Choroid plexus epithelial cell (primary cell): Measurements from ENCODE around the gene PRAC1.

Source experiments
- DNase-seq: peaks from one replicate; pipeline ENCODE4 v3.0.0-alpha.2; 2010; ENCODE audit warnings: low read depth
- H3K4me3 ChIP-seq: 2 replicates; pipeline ENCODE4 v1.5.1; 2011; ENCODE audit warnings: low read depth, mild to moderate bottlenecking, control low read depth, low read length, moderate library complexity
- TF ChIP-seq, protein P1 (sequence below): conservative IDR thresholded peaks from 2 replicates; pipeline ENCODE4 v1.5.1; 2011; ENCODE audit warnings: low read depth, mild to moderate bottlenecking, control low read depth, inconsistent platforms, low read length, moderate library complexity

Gene PRAC1

DNA sequence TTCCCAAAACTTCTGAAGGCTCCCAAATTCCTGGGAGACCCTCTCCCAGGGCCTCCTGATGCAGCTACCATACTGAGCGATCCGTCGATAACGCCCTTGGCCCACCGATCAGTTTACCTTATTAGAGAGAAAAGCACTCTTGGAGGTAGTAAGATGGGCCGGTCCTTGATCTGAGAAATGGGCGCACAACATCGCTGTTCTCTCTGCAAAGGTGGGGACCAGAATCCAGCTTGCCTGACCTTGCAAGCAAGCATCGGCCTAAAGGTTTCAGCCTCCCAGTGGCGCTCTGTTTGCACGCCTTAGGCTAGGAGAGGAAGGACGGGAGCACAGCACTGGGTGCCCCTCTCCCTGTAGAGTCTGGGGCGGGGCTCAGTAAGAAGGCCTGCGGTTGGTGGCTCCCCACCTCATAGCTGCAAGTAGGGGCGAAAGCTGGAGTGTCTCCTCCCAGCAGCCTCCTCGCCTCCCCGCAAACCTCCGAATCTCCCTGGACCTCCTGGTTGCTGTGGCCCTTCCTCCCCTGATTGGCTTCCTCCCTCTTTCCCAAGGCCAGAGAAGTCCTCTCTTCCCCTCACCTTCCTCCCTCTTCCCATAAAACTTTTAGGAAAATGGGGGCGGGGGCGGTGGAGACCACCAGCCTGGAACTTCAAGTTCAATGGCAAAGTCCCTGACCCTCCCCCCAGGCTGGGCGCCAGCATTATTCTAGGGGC, at the start of gene PRAC1:
PRAC1 (minus strand) TSS at position 318 of the 707 bp plus-strand sequence; CDS start at position 192, 126 bp downstream.
- TF ChIP-seq, protein P1, sequence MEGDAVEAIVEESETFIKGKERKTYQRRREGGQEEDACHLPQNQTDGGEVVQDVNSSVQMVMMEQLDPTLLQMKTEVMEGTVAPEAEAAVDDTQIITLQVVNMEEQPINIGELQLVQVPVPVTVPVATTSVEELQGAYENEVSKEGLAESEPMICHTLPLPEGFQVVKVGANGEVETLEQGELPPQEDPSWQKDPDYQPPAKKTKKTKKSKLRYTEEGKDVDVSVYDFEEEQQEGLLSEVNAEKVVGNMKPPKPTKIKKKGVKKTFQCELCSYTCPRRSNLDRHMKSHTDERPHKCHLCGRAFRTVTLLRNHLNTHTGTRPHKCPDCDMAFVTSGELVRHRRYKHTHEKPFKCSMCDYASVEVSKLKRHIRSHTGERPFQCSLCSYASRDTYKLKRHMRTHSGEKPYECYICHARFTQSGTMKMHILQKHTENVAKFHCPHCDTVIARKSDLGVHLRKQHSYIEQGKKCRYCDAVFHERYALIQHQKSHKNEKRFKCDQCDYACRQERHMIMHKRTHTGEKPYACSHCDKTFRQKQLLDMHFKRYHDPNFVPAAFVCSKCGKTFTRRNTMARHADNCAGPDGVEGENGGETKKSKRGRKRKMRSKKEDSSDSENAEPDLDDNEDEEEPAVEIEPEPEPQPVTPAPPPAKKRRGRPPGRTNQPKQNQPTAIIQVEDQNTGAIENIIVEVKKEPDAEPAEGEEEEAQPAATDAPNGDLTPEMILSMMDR = no peak
- no peak for DNase-seq
- H3K4me3 ChIP-seq = no peak within 1 kb of the TSS

DNA sequence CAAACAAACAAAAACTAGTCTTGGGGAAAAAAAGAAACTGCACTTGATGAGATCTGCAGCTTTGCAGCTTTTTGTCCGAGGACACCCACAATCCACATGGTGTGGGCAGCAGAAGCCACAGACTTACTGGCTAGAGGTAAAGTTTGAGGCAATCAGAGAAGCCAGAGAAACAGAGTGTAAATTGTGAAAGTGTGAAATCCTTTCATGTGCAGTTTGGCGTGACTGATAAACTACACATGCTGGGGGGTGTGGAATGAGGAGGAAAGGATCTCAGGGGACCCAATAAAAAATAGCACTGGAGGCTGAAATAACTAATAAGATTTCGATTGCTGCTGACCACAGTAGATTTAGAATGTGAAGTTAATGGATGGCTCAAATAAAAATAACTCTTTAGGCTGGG, 48.6 kb upstream of the PRAC1 start:
- no peak for DNase-seq
- H3K4me3 ChIP-seq = no peak overlapping the region
- TF ChIP-seq, protein P1 = no peak

DNA sequence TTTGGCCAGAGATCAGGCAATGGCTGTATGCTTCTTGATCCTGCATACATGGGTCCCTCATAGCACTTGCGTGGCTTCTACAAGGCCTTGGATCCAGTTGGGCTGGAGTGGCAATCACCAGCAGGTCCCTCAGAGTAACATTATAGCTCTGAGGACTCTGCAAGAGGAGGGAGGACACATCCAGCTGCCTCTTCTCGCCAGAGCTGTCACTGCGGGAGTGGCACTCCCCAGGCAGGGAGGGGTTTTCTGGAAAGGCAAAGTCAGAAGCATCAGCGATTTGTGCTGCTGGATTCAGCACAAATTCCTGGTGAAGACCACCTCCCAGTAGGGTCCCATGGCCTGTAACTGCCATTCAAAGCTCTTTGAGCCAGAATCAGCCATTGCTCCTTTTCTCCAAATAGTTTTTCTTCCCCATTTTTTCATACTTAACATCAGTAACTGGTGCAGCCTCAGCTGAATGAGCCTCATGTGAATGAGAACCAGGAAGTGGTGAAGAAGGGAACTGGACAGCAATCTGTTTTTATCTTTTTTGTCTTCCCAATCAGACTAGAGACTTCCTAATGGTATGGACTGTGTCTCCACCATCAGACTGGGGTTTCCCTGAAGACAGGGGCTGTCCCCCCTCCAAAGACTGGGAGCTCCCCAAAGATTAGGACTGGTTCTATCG, 46.8 kb upstream of the PRAC1 start:
- no peak overlapping the region for H3K4me3 ChIP-seq
- TF ChIP-seq, protein P1 = no peak
- DNase-seq = no peak

DNA sequence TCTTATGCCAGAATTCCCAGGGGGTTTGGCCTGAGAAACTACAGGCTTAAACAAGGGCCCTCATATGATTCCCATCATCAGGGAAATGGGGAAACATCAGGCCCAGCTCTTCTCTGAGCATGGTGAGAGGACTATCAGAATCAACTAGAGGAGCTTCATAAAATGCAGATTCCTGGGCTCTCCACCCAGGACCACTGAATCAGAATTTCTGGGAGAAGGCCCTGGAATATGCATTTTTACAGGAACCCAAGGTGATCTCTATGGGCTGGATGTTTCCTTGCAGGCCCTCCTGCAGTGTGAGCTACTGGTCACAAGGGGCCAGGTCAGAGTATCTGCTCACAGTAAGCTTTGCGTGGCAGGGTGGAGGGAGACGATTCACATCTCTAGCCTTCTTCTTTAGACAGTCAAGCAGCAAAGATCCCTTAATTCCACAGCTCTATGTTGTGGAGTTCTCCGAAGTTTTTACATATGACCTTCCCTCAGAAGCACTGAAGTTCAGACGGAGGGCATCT, 45.0 kb upstream of the PRAC1 start:
- no peak for DNase-seq
- no peak overlapping the region for H3K4me3 ChIP-seq
- TF ChIP-seq, protein P1 = no peak

DNA sequence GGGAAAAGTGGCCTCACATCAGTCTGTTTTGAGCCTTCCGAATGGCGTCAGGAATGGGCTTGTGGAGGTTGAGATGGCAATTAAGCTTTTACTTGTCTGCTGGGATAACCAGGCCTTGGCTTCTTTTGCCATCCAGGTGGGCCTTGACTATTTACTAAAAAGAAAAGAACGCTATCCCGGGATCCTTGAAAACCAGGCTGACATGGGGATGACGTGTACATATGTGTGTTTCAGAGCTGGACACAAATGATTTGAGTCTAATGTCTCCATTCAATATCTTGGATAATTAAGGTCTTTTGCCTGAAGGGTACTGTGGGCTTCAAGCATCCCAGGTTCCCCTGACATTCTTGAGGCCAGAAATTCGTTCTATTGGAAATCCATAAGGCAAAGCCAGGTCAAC, 38.8 kb upstream of the PRAC1 start:
- no peak overlapping the region for H3K4me3 ChIP-seq
- TF ChIP-seq, protein P1 = no peak
- no peak for DNase-seq

DNA sequence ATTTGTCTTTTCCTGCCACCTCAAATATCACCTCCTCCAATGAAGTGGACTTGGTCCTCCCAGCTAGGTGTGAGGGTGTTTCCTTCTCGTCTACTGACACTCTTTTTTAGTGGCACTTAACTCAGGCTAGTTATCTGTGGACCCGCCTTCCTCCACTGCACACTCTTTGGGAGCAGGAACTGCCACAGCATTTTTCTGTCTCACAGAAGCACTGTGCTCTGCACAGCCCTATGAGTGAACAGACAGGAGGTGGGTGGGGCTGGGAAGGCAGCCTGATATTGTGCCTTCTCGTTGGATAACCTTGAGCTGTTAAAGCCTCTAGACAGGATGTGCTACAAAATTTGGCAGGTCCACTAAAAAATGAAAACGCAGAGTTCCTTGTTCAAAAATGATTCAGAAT, 38.1 kb upstream of the PRAC1 start:
- TF ChIP-seq, protein P1 = no peak
- no peak overlapping the region for H3K4me3 ChIP-seq
- no peak for DNase-seq
